Type B pancreatic cell (in vitro differentiated cells): ENCODE measurements around the gene TAMALIN. TPM values are rescaled to one million over a fixed set of nuclear protein-coding genes. Genes with fewer than 3 reads are reported as not detected.

Experiments
- DNase-seq: peaks from one replicate; pipeline ENCODE4 v3.0.0; 2021; ENCODE audit warnings: mixed read lengths; ENCODE audit not compliant: unreplicated experiment; ENCODE audit errors: extremely low spot score
- H3K27ac Mint-ChIP-seq: 2 replicates; pipeline ENCODE4 v1.8.0; 2021; ENCODE audit warnings: mild to moderate bottlenecking, mixed read lengths
- H3K27me3 Mint-ChIP-seq: 2 replicates; pipeline ENCODE4 v1.8.0; 2021; ENCODE audit warnings: mixed read lengths
- H3K36me3 Mint-ChIP-seq: 2 replicates; pipeline ENCODE4 v1.8.0; 2021; ENCODE audit warnings: mixed read lengths
- H3K4me1 Mint-ChIP-seq: one replicate; pipeline ENCODE4 v1.8.0; 2021; ENCODE audit warnings: mixed read lengths; ENCODE audit not compliant: unreplicated experiment
- H3K4me3 Mint-ChIP-seq: 2 replicates; pipeline ENCODE4 v1.8.0; 2021; ENCODE audit warnings: mild to moderate bottlenecking, mixed read lengths
- H3K9me3 Mint-ChIP-seq: 2 replicates; pipeline ENCODE4 v1.8.0; 2021; ENCODE audit warnings: mixed read lengths
- CTCF ChIP-seq: fragments of 200-600 bp; sonication (generic); conservative IDR thresholded peaks from 2 replicates; pipeline ENCODE4 v1.5.0; 2021; ENCODE audit warnings: antibody characterized with exemption, mild to moderate bottlenecking
- total RNA-seq: library from RNA; stranded (reverse); gene quantifications from 2 replicates; pipeline ENCODE4 v1.2.1, GENCODE V29; 2021; ENCODE audit warnings: low replicate concordance

TAMALIN gene
- total RNA-seq, 1 donor from 2014 or later = 16.5 TPM

GRCh38 chr12:52018433-52019112, 11.8 kb downstream of the TAMALIN start:
- Mint-ChIP-seq H3K27ac (peak overlapping the region; percentile 56), H3K27me3 (peaks cover 61% of the 10 kb centered on the region), H3K4me1 (peaks cover 29% of the 10 kb centered on the region), H3K9me3 (no peaks in the 10 kb centered on the region), H3K36me3 (peaks cover 7% of the 10 kb centered on the region), H3K4me3 (no peak overlapping the region)
- no peak for DNase-seq
- TF ChIP-seq CTCF = no peak

- peak overlapping the region; percentile 56 for H3K27ac Mint-ChIP-seq
- no peaks in the 10 kb centered on the region for H3K9me3 Mint-ChIP-seq
- no peak overlapping the region for H3K4me3 Mint-ChIP-seq
- no peak for TF ChIP-seq CTCF
- no peak for DNase-seq
- peaks cover under 1% of the 10 kb centered on the region for H3K36me3 Mint-ChIP-seq
- peaks cover 29% of the 10 kb centered on the region for H3K4me1 Mint-ChIP-seq
- peaks cover 58% of the 10 kb centered on the region for H3K27me3 Mint-ChIP-seq
Measured at GRCh38 chr12:52019113-52019770, 12.5 kb downstream of the TAMALIN start.

- Mint-ChIP-seq H3K27me3 (peaks cover 62% of the 10 kb centered on the region), H3K4me3 (peak overlapping the region; percentile 64), H3K36me3 (no peaks in the 10 kb centered on the region), H3K9me3 (no peaks in the 10 kb centered on the region), H3K4me1 (peaks cover 35% of the 10 kb centered on the region), H3K27ac (peak overlapping the region; percentile 33)
- TF ChIP-seq CTCF = peak; percentile 86
- DNase-seq = no peak
Measured at GRCh38 chr12:52020539-52021336, 14.0 kb downstream of the TAMALIN start.

GRCh38 chr12:52022841-52023181, 16.1 kb downstream of the TAMALIN start:
- Mint-ChIP-seq H3K4me3 (peak overlapping the region; percentile 84), H3K27ac (no peak overlapping the region), H3K36me3 (no peaks in the 10 kb centered on the region), H3K4me1 (peaks cover 27% of the 10 kb centered on the region), H3K9me3 (no peaks in the 10 kb centered on the region), H3K27me3 (peaks cover 45% of the 10 kb centered on the region)
- no peak for DNase-seq
- no peak for TF ChIP-seq CTCF

- no peaks in the 10 kb centered on the region for H3K36me3 Mint-ChIP-seq
- DNase-seq = peak; percentile 91
- TF ChIP-seq CTCF = peak; percentile 99
- H3K9me3 Mint-ChIP-seq = no peaks in the 10 kb centered on the region
- H3K4me3 Mint-ChIP-seq = peak overlapping the region; percentile 84
- H3K4me1 Mint-ChIP-seq = peaks cover 27% of the 10 kb centered on the region
- H3K27ac Mint-ChIP-seq = no peak overlapping the region
- H3K27me3 Mint-ChIP-seq = peaks cover 44% of the 10 kb centered on the region
Measured at GRCh38 chr12:52023182-52023975, 16.6 kb downstream of the TAMALIN start.
